ENCODE results near the gene TSHZ2.
"Not testable (repeated sequence)": the region's sequence is repeated elsewhere in the genome, so short reads cannot be mapped to it uniquely, and the experiment has no call there.

TSHZ2 gene

DNA sequence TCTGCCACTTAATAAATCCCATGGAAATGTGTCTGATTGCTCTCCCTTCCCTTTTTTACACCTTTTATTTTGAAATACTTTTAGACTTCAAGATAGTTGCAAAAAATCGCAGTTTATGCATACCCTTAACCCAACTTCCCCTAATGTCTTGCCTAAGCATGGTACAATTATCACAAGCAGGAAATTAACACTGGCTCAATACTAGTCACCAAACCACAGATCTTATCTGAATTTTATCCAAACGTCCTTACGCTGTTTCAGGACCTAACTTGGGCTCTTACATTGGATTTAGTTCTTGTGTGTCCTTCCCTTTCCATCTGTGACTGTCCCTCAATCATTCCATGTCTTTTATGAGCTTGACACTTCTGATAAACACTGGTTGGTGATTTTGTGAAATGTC, 475.2 kb downstream of the TSHZ2 start:
- no peak for DNase-seq (ENCODE audit: low read depth in 2 of 2)

DNA sequence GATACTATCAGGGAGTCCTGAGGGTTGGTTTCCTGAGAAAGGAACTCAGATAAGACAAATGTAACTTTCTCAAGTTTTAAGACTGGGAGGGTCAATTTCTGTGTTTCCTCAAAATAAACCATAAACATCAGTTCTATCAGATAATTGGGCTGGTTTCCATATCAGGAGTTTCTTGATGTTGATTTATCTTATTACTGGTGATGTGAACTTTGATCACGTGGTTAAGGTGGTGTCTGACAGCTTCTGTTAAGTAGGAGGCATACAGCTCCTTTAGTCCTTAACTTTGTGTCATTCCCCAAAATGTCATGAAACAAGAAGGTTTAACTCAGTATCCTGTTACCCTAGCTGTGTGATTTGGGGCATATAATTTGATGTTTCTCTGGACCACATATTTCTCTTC, 476.3 kb downstream of the TSHZ2 start:
- DNase-seq (ENCODE audit: low read depth in 2 of 2) = no peak

DNA sequence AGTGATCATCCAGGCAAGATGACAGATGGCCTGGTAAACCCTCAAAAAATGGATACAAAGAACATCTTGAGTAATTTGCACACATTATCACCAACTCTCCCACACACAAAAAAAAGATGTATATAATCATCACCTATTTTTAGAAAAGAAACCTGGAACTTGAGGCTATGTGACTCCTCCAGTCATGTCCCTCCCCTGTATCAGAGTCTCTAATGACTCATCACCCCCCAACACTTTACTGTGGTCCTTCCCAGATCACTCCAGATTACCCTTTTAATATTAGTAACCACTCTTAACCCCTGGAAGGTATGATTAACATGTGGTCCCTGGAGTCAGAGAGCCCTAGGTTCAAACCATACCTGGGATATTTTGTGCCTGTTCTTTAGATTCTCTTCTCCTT, 476.7 kb downstream of the TSHZ2 start:
- no peak for DNase-seq (ENCODE audit: low read depth in 2 of 2)

DNA sequence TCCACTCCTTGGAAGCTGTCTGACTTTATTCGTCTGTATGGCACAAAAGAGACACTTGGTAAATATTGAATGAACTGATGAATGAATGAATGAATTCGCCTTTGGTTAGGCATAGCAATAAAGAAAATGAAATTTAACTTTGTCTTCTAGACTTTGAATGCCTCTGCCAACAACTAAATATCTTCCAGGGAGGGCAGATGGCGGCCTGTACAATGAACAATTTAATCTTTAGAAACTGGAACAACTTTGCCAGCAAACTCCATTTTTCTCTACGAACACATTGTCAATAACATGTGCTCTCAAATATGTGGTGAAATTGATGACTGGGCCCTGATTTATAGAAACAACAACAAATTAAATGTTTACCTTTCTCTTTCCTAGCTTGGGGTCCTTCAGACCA, 480.9 kb downstream of the TSHZ2 start:
- no peak for DNase-seq (ENCODE audit: low read depth in 2 of 2)

DNA sequence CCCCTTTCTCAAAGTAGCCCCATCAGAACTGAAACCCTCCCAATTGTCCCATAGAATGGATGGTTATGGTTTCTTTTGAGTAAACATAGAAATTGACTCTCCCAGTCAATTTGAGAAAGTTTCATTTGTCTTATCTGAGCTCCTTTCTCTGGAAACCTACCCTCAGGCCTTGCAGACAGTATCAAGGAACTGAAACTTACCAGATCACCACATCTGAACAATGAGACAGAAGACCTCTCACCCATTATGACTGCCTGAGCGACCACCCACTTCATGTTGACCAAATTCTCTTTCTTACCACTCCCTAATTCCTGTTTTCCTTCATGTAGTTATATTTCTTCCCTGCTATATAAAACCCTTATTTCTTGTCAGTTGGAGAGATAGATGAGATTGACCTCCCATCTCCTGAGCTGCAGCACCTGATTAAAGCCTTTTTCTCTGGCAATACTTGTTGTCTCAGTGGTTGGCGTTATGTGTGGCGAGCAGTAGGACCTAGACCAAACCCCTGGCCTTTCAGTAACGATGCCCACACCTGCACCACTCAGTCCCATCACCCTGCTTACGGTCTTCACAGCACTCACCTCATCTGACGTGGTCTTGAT, 482.6 kb downstream of the TSHZ2 start:
- DNase-seq (ENCODE audit: low read depth in 2 of 2) = no peak

DNA sequence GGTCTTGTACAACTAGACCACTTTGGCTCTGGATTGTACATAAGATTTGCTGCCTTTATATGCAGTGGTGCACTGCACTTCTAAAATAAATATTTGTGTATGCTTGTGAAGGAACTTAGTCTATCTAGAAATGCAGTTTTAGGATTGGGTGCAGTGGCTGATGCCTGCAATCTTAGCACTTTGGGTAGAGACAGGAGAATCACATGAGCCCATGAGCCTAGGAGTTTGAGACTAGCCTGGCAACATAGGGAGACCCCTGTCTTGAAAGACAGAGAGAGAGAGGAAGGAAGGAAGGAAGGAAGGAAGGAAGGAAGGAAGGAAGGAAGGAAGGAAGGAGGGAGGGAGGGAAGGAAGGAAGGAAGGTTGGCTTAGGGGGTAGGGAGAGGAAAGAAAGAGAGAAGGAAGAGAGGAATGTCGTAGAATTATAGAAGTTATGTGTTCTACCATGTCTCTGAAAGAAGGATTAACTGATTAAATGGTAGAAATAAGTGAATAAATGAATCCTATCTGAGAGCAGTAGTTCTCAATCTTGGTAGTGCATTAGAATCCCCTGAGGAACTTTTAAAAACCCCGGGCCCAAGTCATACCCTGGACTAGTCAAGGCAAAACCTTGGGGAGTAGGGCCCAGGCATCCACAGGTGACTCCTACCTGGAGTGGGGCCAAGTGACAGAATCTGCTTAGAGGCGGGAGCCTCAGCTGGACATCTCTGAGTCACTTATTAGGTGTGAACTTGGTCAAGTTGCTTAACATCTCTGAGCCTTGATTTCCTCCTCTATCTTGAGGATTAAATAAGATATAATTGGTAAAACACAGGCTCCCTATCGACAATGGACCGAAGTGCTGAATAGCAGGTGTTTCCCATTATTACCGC, 491.2 kb downstream of the TSHZ2 start:
- no peak for DNase-seq (ENCODE audit: low read depth in 2 of 2)

DNA sequence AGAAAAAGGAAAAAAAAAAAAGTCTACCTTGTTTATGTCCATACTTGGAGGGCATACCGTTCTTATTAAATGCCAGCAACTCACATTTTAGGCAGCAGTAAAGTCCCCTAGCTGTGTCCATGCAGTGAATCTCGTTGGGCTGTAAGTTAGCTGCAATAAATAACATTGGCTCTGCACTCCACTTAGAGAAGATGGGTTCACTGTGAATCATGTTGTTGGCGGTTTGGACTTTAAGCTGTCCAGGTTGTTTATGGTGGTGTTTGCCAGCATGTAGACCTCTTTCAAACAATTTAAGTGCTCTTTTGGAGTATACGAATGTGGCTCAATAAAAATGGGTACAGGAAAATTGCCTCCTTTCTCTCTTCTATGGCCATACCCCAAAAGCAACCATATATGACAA, 494.1 kb downstream of the TSHZ2 start:
- DNase-seq (ENCODE audit: low read depth in 2 of 2) = no peak

DNA sequence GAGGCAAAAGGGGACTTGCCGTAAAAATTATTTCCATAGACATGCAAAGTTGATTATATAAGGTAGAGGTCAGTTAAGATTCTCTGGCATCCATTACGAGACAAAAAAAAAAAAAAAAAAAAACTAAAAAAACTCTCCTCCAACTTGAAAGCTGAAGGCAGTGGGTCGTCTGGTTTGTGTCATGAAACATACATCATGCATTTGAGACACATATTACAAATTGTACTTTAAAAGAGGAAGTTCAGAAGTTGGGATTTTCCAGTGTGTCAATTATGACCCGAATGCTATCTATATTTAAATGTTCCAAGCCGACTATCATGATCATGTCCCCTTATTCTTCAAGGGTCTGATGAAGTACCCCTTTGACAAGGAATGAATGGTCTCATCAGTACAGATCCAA, 496.4 kb downstream of the TSHZ2 start:
- no peak for DNase-seq (ENCODE audit: low read depth in 2 of 2)

DNA sequence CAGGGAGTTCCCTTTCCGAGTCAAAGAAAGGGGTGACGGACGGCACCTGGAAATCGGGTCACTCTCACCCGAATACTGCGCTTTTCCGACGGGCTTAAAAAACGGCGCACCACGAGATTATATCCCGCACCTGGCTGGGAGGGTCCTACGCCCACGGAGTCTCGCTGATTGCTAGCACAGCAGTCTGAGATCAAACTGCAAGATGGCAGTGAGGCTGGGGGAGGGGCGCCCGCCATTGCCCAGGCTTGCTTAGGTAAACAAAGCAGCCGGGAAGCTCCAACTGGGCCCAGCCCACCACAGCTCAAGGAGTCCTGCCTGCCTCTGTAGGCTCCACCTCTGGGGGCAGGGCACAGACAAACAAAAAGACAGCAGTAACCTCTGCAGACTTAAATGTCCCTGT, 500.7 kb downstream of the TSHZ2 start:
- not testable (repeated sequence) for DNase-seq (ENCODE audit: low read depth in 2 of 2)

DNA sequence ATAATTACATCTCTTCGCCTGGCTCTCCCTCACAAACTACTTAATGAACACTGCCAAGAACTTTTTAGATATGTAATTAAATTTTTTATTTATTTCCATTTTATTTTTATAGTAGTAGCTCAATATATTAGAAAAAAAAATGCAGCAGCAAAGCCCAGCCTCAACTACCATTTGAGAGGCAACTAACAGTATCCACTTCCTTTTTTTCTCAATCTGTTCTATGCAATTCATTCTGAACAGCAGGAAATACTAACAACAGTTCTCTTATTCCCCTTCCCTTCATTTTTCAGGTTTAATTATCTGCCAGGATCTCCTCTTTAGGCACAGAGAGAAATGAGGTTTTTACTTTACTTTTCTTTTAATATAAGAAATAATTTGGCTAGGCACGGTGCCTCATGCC, 508.8 kb downstream of the TSHZ2 start:
- DNase-seq (ENCODE audit: low read depth in 2 of 2) = no peak

DNA sequence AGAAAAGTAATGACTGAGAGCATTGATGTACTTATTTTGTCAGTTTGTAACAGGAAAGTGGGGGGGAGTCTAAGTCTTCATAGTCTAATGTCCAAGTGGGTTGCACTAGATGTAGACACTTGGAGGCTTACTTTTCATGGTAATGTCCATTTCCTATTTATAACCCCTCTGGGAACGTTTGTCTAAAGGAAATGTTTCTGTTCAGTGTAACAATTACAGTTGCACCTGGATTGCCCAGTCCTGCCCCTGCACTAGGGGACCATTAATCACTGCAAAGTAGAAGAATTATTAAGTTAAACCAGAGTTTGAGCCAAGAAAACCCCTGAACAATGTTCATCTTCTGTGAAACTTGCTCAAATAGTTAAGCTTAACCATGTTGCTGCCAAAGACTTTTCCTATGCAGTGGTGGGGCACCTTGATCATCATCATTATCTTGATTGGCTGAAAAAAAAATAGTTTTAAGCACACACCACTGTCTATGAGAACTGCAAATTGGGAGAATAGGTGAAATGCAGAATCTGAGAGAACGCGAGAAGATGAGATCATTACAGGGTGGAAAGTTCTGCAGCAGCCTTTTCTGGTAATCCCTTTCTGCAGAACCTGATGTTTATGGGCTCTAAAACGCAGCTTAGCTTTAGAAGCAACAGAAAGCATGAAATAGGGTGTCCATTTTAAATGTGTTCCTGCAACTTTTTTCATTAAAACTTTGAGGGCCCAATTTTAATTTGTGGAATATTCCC, 515.5 kb downstream of the TSHZ2 start:
- no peak for DNase-seq (ENCODE audit: low read depth in 2 of 2)

DNA sequence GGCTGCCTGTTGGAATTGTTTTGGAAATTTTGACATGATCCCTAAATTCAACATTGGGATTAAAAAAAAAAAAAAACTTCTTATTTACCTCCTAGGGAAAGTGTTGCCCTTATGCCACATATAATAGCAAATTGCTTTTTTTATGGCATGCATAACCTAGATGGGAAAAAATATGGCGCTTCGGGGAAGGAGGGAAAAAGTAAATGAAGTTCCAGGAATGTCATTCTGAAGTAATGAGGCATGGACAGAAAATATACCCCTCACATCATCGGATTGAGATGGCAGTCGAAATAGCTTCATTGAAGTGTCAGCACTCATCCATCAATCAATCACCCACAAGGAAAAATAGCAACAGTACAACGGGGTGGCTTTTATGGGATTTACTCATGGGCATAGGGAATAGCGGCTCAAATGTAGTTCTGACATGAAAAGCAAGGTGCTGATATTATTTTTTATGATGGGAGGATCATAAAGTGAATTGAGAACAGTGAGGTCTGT, 516.7 kb downstream of the TSHZ2 start:
- DNase-seq (ENCODE audit: low read depth in 2 of 2) = no peak

DNA sequence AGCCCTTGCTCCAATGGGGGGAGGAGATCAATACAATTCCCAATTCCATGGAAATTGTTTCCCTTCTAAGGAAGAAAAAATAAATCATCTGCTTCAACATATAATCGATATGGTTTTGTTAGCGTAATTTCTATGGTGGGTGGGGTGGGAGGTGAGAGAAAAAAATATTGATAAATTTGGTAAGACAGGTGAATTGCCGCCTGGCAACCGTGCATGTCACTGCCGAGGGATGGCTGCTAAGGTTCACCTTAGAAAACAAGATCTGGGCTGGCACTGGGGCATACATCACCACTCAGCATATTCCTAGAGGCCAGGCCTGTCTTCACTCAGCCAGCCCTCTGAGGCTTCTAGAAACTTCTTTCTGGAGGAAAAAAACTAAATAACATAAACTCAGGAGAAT, 517.4 kb downstream of the TSHZ2 start:
- no peak for DNase-seq (ENCODE audit: low read depth in 2 of 2)

DNA sequence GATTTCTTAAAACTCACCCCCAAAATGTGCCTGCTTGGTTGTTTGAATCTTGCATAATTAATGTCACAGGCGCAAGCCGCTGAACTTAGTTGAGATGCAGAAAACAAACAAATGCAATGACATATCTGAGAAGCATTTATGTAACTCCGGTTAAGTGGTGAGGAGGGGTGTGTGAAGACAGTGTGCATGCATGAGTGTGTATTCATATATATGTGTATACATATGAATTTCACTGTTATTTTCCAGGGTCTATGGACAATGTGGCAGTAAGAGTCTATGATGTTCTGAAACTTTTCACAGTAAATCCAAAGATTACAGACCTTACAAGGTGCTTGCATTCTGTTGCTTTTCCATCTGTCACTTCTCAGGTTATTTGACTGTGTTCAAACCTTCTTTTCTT, 518.5 kb downstream of the TSHZ2 start:
- DNase-seq (ENCODE audit: low read depth in 2 of 2) = no peak

DNA sequence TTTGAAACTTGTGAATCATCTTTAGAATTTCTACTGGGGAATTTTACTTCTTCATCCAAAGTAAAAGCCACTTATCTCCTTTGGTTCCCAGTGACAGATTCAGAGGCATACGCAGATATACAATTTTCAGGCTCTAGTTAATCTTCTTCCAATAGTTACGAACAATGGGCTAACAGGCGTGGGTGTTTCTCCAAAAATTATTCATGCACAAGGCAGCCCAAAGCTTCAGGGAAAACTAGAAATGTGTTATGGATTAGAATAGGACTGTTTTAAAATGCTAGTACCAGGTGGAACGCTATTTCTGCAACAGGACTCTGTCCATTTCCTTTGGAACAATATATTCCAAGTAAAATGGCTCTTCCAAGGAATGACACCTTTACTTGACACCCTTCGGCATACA, 519.3 kb downstream of the TSHZ2 start:
- DNase-seq (ENCODE audit: low read depth in 2 of 2) = no peak

DNA sequence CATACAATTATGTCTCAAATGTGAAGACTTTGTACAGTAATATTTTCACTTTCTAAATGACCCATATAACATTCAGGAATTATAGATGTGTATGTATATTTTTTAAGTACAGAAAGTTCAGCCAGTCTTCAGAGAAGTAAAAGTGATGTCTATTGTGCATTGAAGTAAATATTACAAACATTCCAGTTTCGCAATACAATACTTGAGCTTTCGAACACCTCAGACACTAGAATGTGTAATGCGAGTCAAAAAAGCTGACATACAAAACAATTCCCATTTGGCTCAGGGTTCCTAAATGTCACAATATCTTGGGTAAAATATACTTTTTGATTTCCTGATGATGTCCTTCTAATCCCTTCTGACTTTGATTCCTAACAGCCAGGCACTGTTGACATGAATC, 520.1 kb downstream of the TSHZ2 start:
- no peak for DNase-seq (ENCODE audit: low read depth in 2 of 2)

DNA sequence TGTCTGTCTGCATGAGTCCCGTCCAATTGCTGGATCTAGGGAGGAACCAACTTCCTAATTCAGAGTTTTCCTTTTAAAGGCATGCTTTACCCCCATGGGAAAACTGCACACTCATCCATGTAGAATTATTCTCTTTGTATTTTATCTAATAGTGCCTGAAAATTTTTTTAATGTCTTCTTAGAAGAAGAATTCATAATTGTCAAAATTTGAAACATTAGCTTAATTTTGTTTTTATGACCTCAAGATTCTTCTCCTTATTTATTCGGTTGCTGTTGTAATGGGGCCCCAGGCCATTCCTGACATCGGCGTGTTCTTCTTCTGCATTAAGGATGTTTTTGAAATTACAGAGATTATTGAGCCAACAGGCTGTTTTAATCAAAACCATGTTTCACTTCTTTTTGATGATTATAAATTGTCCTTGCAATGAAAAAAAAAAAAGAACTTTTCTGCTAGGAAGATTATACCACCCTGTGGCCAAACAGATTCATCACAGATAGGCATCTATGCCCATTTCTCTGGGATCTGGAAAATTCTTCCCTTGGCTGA, 521.2 kb downstream of the TSHZ2 start:
- DNase-seq (ENCODE audit: low read depth in 2 of 2) = no peak

DNA sequence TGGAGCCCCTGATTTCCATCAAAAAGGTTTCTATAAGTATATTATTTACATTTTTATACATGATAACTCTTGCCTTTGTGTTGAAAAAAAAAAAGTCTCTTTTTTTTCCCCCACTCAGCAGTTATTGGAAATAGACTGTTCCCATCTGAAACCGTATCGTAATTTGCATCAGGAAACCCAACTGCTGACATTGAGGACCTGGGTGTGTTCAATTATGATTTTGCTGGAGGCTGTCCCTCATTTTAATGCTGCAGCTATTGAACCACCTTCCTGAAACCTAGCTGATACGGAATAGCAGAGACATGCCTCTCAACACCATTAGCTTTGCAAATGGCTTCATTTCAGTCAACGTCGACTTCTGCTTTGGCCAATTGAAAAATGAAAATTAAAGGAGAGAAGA, 522.6 kb downstream of the TSHZ2 start:
- no peak for DNase-seq (ENCODE audit: low read depth in 2 of 2)

DNA sequence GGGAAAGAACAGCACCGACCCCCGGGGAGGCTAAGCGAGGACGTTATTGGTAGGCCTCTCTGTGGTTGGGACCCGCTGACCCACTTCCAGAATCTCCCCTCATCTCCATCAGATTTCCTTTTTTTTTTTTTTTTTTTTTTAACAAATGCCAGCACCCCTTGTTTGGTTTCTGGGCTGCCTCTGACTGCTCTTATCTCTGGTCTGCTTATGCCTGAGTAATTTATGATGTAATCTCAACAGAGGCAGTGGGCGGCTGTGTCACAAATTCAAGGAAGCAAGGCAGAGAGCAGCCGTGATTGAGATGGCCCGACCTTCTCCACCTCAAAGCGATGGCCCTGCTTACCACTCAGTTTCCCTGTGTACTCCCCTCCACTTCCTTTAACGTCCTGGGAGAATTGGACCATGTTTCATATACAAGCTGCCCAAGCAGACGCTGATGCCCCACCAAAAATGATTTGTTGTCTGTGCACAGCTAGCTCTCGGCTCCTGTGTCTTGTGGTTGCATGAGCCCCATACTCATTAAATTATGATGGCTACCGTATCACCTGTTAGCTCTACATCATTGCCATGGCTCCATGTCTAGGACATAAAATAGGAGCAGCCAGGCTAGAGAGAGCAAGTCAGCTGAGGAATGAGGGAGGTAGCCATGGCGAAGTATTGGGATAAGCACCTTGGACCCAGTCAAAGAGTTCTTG, 523.4 kb downstream of the TSHZ2 start:
- DNase-seq (ENCODE audit: low read depth in 2 of 2) = no peak

DNA sequence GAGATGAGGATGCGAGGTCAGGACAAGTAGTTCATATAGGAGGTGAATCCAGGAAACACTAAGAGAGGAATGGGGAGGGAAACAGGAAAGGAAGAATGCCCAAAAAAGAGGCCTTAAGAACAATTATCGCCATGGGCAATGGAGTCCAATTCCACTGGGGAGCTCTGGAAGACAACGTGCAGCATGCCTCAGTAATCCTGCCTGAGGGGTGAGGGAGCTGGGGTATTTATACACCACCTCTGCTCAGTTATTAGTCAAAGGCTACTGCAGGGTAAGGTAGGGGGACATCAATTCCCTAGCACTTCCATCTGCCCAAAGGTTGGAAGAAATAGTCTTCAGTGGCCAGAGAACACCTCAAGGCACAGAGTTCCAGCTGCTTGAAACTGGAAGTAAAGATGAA, 525.1 kb downstream of the TSHZ2 start:
- no peak for DNase-seq (ENCODE audit: low read depth in 2 of 2)

DNA sequence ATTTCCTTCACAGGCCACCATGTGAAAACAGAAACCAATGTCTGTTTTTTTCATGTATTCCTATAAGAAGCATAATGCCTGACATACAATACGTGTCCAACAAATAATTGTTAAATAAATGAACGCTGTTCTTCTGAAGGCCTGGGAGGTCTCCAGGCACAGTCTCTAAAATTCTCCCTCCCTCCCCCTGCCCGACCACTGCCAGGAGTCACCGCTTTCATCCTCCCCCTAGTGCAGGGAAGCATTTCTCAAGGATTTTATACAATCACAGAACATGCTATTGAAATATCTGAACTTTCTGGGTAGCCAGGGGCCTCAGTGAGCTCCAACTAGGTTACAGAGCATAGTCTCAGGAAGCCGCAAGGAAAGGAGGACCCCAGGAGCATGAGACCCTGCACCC, 526.2 kb downstream of the TSHZ2 start:
- DNase-seq (ENCODE audit: low read depth in 2 of 2) = no peak

DNA sequence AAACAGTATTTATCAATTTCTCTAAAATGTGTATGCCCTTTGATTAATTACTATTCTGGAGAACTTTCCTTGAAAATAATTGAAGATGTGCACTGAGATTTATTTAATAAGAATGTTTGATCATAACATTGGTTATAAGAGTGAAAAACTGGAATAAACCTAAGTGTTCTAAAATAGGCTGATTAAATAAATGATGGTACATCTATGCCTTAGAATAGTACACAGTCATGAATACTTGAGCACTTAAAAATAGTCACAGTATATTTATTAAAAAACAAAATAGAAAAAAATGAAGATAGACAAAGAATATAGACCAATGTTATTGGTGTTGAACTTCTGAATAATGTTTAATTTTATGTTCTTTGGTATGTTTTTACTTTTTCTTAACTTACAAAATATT, 528.5 kb downstream of the TSHZ2 start:
- DNase-seq (ENCODE audit: low read depth in 2 of 2) = no peak

All from stimulated activated CD8-positive, alpha-beta memory T cell treated with anti-CD3 and anti-CD28 coated beads, Interleukin-15, amount 100 ng/mL, for 48 hours (primary cell).